ENCODE data around the gene CYS1.
"Not testable (repeated sequence)": the region's sequence is repeated elsewhere in the genome, so short reads cannot be mapped to it uniquely, and the experiment has no call there.

GRCh38 chr2:10010861-10011605 lies 69.2 kb downstream of the CYS1 start:
- not testable (repeated sequence) for TF ChIP-seq CTCF (optimal IDR thresholded peaks at IDR 0.05 in 1 of 3, IDR thresholded peaks at IDR 0.05 in 1 of 3, conservative IDR thresholded peaks at IDR 0.05 in 1 of 3; ENCODE audit: extremely low read depth in 1 of 3, insufficient read depth in 2 of 3, low read length in 3 of 3); EZH2 (IDR thresholded peaks at IDR 0.05; ENCODE audit: low read length)
